K562 (cell line): ENCODE measurements around the gene LMBR1L. TPM values are rescaled to one million over a fixed set of nuclear protein-coding genes. Genes with fewer than 3 reads are reported as not detected.
A peak's percentile ranks its signal among the peaks of the same experiment; 100 is the strongest.

Experiments used
- ARNT ChIP-seq, 2 experiments: fragments of 450-650 bp; IDR thresholded peaks; 2 replicates each; pipeline ENCODE4 v1.6.1; 2016; ENCODE audit warnings: mild to moderate bottlenecking in 1 of 2
- BMI1 ChIP-seq: fragments of 150-350 bp; IDR thresholded peaks from 2 replicates; pipeline ENCODE4 v1.6.1; 2014; ENCODE audit warnings: low read length
- HDGF ChIP-seq: fragments of 450-650 bp; IDR thresholded peaks from 2 replicates; pipeline ENCODE4 v1.6.1; 2016
- IFI16 ChIP-seq: fragments of 250-450 bp; sonication (Bioruptor Pico); IDR thresholded peaks from 2 replicates; pipeline ENCODE4 v2.1.2; 2022; ENCODE audit warnings: mild to moderate bottlenecking, inconsistent platforms
- JUN ChIP-seq, 2 experiments: sonication (generic) in 1 of 2; formaldehyde crosslinking in 1 of 2; IDR thresholded peaks; 2 replicates each; pipeline versions ENCODE4 v1.6.1 to v1.8.0; 2012 to 2022; ENCODE audit warnings: borderline replicate concordance in 2 of 2, mild to moderate bottlenecking in 2 of 2, improper control_type of control experiment in 1 of 2, low read depth in 1 of 2, low read length in 1 of 2, missing genetic modification reagents in 1 of 2
- NEUROD1 ChIP-seq: fragments of 150-350 bp; IDR thresholded peaks from 2 replicates; pipeline ENCODE4 v1.6.1; 2014; ENCODE audit warnings: borderline replicate concordance, low read length, low read depth; ENCODE audit not compliant: partially characterized antibody
- NFE2 ChIP-seq: IDR thresholded peaks from 2 replicates; pipeline ENCODE4 v1.6.1; 2014; ENCODE audit warnings: antibody characterized with exemption, low read depth
- PHTF2 ChIP-seq: fragments of 250-450 bp; sonication (Bioruptor Pico); IDR thresholded peaks from 2 replicates; pipeline ENCODE4 v1.5.0; 2021; ENCODE audit warnings: mild to moderate bottlenecking
- PML ChIP-seq: IDR thresholded peaks from 2 replicates; pipeline ENCODE4 v1.6.1; 2012; ENCODE audit warnings: low read length, inconsistent platforms
- POLR2B ChIP-seq: fragments of 450-650 bp; IDR thresholded peaks from 2 replicates; pipeline ENCODE4 v1.6.1; 2018; ENCODE audit warnings: low read depth; ENCODE audit not compliant: partially characterized antibody
- RAD51 ChIP-seq: fragments of 450-650 bp; IDR thresholded peaks from 2 replicates; pipeline ENCODE4 v1.7.1; 2016; ENCODE audit warnings: low read depth, mild to moderate bottlenecking, borderline replicate concordance
- RBM39 ChIP-seq: fragments of 200-400 bp; formaldehyde crosslinking; optimal IDR thresholded peaks from 2 replicates; pipeline ENCODE3; 2018; ENCODE audit warnings: low read depth, low read length
- RFX7 ChIP-seq: fragments of 250-450 bp; sonication (Bioruptor Pico); IDR thresholded peaks from 2 replicates; pipeline ENCODE4 v1.5.1; 2021; ENCODE audit warnings: mild to moderate bottlenecking
- SNIP1 ChIP-seq: fragments of 450-650 bp; IDR thresholded peaks from 2 replicates; pipeline ENCODE4 v1.7.1; 2017; ENCODE audit warnings: low read depth, mild to moderate bottlenecking
- SREBF2 ChIP-seq: sonication (generic); formaldehyde crosslinking; IDR thresholded peaks from 2 replicates; pipeline ENCODE4 v1.4.0; 2020; ENCODE audit warnings: mild to moderate bottlenecking, missing genetic modification reagents
- TEAD2 ChIP-seq: fragments of 450-650 bp; IDR thresholded peaks from 2 replicates; pipeline ENCODE4 v1.6.1; 2016; ENCODE audit warnings: missing genetic modification characterization, control low read depth, missing compliant biosample characterization
- ZNF274 ChIP-seq: IDR thresholded peaks from 2 replicates; pipeline ENCODE4 v1.6.1; 2011; ENCODE audit warnings: low read depth, mild to moderate bottlenecking, low read length, moderate library complexity, borderline replicate concordance
- ZNF436 ChIP-seq: fragments of 250-450, 450-650 bp; sonication (Bioruptor Pico); formaldehyde crosslinking; IDR thresholded peaks from 2 replicates; pipeline ENCODE4 v1.7.0; 2020; ENCODE audit warnings: mild to moderate bottlenecking
- polyA plus RNA-seq, 8 experiments: library from polyadenylated mRNA; depleted of rRNA in 4 of 8; stranded (reverse) in 5 of 8; unstranded in 3 of 8; fragments of >200 nt; fragmentation: Nextera tagmentation in 2 of 8; fragmentation: Illumina TruSeq in 1 of 8; extraction: Ambion mirVana in 2 of 8; extraction: Trizol in 1 of 8; gene quantifications; 2 replicates each; pipeline versions ENCODE4 v1.2.1 to v1.2.3, GENCODE V29; 2011 to 2014; ENCODE audit warnings: inconsistent platforms in 1 of 8, missing spikeins in 1 of 8
- total RNA-seq, 7 experiments: library from RNA; depleted of rRNA in 6 of 7; stranded (reverse); fragments of >200 nt in 6 of 7; fragmentation: Illumina TruSeq in 2 of 7; extraction: Trizol in 2 of 7; gene quantifications; 2 replicates each; pipeline versions ENCODE4 v1.2.1 to v1.2.3, GENCODE V29; 2011 to 2021; ENCODE audit warnings: low replicate concordance in 1 of 7
- TF ChIP-seq, protein P1 (sequence below): fragments of 250-450 bp; sonication (Bioruptor Pico); IDR thresholded peaks from 2 replicates; pipeline ENCODE4 v1.5.0; 2020; ENCODE audit warnings: mild to moderate bottlenecking
- TF ChIP-seq, protein P2 (sequence below): IDR thresholded peaks from 2 replicates; pipeline ENCODE4 v1.6.1; 2011; ENCODE audit warnings: borderline replicate concordance, low read depth, mild to moderate bottlenecking, moderate library complexity, low read length; ENCODE audit not compliant: insufficient read depth, poor library complexity, severe bottlenecking
- TF ChIP-seq, protein P3 (sequence below): fragments of 450-650 bp; formaldehyde crosslinking; IDR thresholded peaks from 2 replicates; pipeline ENCODE4 v1.4.0; 2022; ENCODE audit warnings: missing genetic modification characterization
- TF ChIP-seq, protein P4 (sequence below): sonication (generic); formaldehyde crosslinking; IDR thresholded peaks from 2 replicates; pipeline ENCODE4 v1.8.0; 2022; ENCODE audit warnings: mild to moderate bottlenecking, missing genetic modification reagents

LMBR1L gene
- total and polyA plus RNA-seq, 9 of the 15 experiments (the other 6 are each of a cell fraction or from before 2014, with no cell fraction given) = 2.5 to 57.0 (median 31.1) TPM

DNA sequence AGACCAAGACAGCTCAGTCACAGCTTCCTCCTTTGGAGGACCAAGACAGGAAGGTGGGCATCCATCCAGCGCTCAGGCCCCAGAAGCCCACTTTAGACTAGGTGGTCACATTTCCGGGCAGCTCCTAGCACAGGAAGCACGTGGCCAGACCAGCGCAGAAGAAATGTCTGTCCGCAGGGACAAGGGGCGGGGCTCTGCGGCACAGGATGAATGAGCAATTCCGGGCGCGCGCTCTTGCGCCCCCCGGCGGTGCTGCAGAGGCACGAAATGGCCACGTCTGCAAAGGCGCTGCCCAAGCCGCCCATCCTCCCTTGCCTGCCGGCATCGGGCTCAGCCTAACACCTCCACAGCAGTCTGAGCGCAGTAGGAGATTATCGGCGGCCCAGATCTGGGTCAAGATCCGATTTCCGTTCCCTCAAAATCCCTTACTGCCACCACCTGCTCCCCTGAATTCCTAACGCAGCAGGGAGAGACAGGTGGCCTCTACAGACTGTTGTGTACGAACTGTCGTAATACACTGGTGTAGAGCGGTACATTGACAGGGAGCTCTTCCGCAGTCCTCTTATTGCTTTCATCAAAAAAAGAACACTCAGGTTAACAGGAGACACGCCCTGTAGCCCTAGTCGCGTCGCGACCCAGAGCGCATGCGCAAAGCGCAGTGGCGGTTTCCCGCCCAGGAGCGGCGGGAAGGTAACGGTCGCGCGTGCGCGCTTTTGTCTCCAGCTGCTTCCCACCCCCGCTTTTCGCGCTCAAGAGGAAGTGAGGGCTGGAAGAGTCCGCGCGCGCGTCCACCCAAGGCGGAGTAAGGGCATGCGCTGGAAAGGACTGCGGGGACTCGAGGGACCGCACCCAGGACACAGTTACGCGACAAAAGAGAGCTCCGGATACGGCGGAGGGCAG lies 19.8 kb upstream of the LMBR1L start (continued):
- TF ChIP-seq IFI16 (CRISPR knock-in tag) (no peak), PHTF2 (CRISPR knock-in tag) (no peak), ZNF274 (no peak), HDGF (peak; percentile 88; the same call in 1 of the 2 replicates), ZNF436 (CRISPR knock-in tag) (no peak), PML (no peak), SNIP1 (no peak), SREBF2 (CRISPR knock-in tag) (no peak), POLR2B (peak; percentile 37), ARNT (IDR thresholded peaks at IDR 0.05) (peak; percentile 28 to 67; a peak in 2 of 4 replicates), NFE2 (peak; percentile 94), RFX7 (CRISPR knock-in tag) (no peak), BMI1 (no peak), RBM39 (peak; percentile 71), TEAD2 (no peak), RAD51 (peak; percentile 71), NEUROD1 (peak; percentile 84), JUN (IDR thresholded peaks at IDR 0.05; ENCODE audit: borderline replicate concordance, low read depth, low read length) (peak; percentile 66; the same call in 1 of the 2 replicates), JUN (CRISPR knock-in tag; IDR thresholded peaks at IDR 0.05; ENCODE audit: borderline replicate concordance) (no peak; the same call in 1 of the 2 replicates)
- TF ChIP-seq, protein P1, sequence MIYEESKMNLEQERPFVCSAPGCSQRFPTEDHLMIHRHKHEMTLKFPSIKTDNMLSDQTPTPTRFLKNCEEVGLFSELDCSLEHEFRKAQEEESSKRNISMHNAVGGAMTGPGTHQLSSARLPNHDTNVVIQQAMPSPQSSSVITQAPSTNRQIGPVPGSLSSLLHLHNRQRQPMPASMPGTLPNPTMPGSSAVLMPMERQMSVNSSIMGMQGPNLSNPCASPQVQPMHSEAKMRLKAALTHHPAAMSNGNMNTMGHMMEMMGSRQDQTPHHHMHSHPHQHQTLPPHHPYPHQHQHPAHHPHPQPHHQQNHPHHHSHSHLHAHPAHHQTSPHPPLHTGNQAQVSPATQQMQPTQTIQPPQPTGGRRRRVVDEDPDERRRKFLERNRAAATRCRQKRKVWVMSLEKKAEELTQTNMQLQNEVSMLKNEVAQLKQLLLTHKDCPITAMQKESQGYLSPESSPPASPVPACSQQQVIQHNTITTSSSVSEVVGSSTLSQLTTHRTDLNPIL (CRISPR knock-in tag) = 0 out of 2 replicates have a peak, but pooled peaks have one; percentile 39
- TF ChIP-seq, protein P2, sequence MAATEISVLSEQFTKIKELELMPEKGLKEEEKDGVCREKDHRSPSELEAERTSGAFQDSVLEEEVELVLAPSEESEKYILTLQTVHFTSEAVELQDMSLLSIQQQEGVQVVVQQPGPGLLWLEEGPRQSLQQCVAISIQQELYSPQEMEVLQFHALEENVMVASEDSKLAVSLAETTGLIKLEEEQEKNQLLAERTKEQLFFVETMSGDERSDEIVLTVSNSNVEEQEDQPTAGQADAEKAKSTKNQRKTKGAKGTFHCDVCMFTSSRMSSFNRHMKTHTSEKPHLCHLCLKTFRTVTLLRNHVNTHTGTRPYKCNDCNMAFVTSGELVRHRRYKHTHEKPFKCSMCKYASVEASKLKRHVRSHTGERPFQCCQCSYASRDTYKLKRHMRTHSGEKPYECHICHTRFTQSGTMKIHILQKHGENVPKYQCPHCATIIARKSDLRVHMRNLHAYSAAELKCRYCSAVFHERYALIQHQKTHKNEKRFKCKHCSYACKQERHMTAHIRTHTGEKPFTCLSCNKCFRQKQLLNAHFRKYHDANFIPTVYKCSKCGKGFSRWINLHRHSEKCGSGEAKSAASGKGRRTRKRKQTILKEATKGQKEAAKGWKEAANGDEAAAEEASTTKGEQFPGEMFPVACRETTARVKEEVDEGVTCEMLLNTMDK = peak; percentile 99
- TF ChIP-seq, protein P3, sequence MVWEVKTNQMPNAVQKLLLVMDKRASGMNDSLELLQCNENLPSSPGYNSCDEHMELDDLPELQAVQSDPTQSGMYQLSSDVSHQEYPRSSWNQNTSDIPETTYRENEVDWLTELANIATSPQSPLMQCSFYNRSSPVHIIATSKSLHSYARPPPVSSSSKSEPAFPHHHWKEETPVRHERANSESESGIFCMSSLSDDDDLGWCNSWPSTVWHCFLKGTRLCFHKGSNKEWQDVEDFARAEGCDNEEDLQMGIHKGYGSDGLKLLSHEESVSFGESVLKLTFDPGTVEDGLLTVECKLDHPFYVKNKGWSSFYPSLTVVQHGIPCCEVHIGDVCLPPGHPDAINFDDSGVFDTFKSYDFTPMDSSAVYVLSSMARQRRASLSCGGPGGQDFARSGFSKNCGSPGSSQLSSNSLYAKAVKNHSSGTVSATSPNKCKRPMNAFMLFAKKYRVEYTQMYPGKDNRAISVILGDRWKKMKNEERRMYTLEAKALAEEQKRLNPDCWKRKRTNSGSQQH (CRISPR knock-in tag) = peak; percentile 6; the same call in 1 of the 2 replicates
- TF ChIP-seq, protein P4, sequence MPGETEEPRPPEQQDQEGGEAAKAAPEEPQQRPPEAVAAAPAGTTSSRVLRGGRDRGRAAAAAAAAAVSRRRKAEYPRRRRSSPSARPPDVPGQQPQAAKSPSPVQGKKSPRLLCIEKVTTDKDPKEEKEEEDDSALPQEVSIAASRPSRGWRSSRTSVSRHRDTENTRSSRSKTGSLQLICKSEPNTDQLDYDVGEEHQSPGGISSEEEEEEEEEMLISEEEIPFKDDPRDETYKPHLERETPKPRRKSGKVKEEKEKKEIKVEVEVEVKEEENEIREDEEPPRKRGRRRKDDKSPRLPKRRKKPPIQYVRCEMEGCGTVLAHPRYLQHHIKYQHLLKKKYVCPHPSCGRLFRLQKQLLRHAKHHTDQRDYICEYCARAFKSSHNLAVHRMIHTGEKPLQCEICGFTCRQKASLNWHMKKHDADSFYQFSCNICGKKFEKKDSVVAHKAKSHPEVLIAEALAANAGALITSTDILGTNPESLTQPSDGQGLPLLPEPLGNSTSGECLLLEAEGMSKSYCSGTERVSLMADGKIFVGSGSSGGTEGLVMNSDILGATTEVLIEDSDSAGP (CRISPR knock-in tag) = 0 out of 2 replicates have a peak, but pooled peaks have one; percentile 4
